Measurements from ENCODE around the gene MRC2.

MRC2 gene

GRCh38 chr17:62722625-62723024 is 95.2 kb downstream of the MRC2 start:
- no peak for DNase-seq (ENCODE audit: low read depth, low spot score)

GRCh38 chr17:62723842-62724241 is 96.4 kb downstream of the MRC2 start:
- DNase-seq (ENCODE audit: low read depth, low spot score) = no peak

- no peak for DNase-seq (ENCODE audit: low read depth, low spot score)
Measured at GRCh38 chr17:62724398-62725146, 97.1 kb downstream of the MRC2 start.

- no peak for DNase-seq (ENCODE audit: low read depth, low spot score)
Measured at GRCh38 chr17:62725791-62726249, 98.3 kb downstream of the MRC2 start.

- no peak for DNase-seq (ENCODE audit: low read depth, low spot score)
Measured at GRCh38 chr17:62727916-62728672, 100.6 kb downstream of the MRC2 start.

GRCh38 chr17:62732125-62732524 is 104.7 kb downstream of the MRC2 start:
- DNase-seq (ENCODE audit: low read depth, low spot score) = no peak

- DNase-seq (ENCODE audit: low read depth, low spot score) = no peak
Measured at GRCh38 chr17:62735044-62735651, 107.7 kb downstream of the MRC2 start.

GRCh38 chr17:62737513-62737912 is 110.0 kb downstream of the MRC2 start:
- DNase-seq (ENCODE audit: low read depth, low spot score) = no peak

- no peak for DNase-seq (ENCODE audit: low read depth, low spot score)
Measured at GRCh38 chr17:62738281-62738680, 110.8 kb downstream of the MRC2 start.

- DNase-seq (ENCODE audit: low read depth, low spot score) = no peak
Measured at GRCh38 chr17:62739645-62740388, 112.3 kb downstream of the MRC2 start.

GRCh38 chr17:62741290-62741689 is 113.8 kb downstream of the MRC2 start:
- no peak for DNase-seq (ENCODE audit: low read depth, low spot score)
